NB4 (cell line): ENCODE measurements around the gene SKIC2.
"Not testable (repeated sequence)": the region's sequence is repeated elsewhere in the genome, so short reads cannot be mapped to it uniquely, and the experiment has no call there.

ENCODE experiments used
- CTCF ChIP-seq: IDR thresholded peaks from one replicate; pipeline ENCODE4 v1.5.1; 2012; ENCODE audit warnings: low read depth, low read length
- POLR2A ChIP-seq: IDR thresholded peaks from 2 replicates; pipeline ENCODE4 v1.6.1; 2011; ENCODE audit warnings: mild to moderate bottlenecking; ENCODE audit not compliant: insufficient read length; ENCODE audit errors: extremely low read depth

- not testable (repeated sequence) for TF ChIP-seq POLR2A, CTCF
These were observed 37.4 kb downstream of the SKIC2 start for GRCh38 chr6:31996385-31996784.
